ENCODE measurements around the gene CHST10. TPM values are rescaled to one million over a fixed set of nuclear protein-coding genes. Genes with fewer than 3 reads are reported as not detected.
"Not testable (repeated sequence)": the region's sequence is repeated elsewhere in the genome, so short reads cannot be mapped to it uniquely, and the experiment has no call there.

The CHST10 gene, protein sequence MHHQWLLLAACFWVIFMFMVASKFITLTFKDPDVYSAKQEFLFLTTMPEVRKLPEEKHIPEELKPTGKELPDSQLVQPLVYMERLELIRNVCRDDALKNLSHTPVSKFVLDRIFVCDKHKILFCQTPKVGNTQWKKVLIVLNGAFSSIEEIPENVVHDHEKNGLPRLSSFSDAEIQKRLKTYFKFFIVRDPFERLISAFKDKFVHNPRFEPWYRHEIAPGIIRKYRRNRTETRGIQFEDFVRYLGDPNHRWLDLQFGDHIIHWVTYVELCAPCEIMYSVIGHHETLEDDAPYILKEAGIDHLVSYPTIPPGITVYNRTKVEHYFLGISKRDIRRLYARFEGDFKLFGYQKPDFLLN
- 10 to 100 TPM; 10.9 to 14.5 TPM for total RNA-seq
- long read RNA-seq, transcript CHST10-201 (7 exons, 2,842 nt), result major isoform, 8 of 11 reads
- long read RNA-seq, partial matches to known transcripts, result 0 of 11 reads
- long read RNA-seq, other reads (novel, unspliced or antisense), result 3 of 11 reads

GRCh38 chr2:100416935-100417710 lies at the start of gene CHST10:
Gene CHST10 (minus strand): TSS chr2:100417668. CDS start chr2:100406675, 10,993 bp downstream.
- intact Hi-C loops (cut with DNase I), result no loop called here
- ATAC-seq (peak; percentile 97), DNase-seq (peak; percentile 71)

DNA sequence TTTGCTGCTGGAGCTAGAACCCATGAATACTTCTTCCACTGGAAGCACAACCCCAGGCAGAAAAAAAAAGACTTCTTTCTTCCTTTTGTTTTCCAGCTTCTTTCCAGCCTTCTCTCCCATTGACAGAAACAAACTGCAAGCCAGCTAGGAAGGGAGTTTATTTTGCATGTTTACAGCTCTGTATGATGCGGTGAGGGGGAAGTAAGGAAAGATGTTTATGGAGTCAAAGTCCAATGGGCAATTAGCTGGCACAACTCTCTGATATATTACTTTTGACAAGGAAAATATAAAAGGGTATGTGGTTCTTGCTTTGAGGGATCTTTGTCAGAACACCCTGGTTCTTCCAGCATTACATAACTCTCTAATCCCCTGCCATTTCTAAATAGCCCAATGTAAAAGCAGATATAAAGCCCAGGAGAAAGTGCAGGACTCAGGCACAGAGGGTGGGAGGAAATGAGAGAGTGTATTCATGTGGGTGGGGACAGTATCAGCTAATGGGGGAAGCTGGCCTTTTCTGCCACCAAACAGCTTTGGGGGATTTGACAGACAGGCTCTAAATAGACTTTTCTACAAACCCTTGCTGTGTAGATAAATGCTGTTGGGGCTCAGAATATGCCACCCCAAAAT lies 43.5 kb upstream of the CHST10 start:
- intact Hi-C loops (cut with DNase I), result loop anchor here in 1 of 2 donors (10.0 kb wide), 1 partner anchor 84 kb away; no protein-coding TSS in a partner anchor
- no peak for ATAC-seq
- no peak for DNase-seq

- DNase-seq; ATAC-seq; intact Hi-C loops (cut with DNase I): not testable (repeated sequence)
Observed at GRCh38 chr2:100456357-100456756, 38.9 kb upstream of the CHST10 start.

- DNase-seq (no peak), ATAC-seq (no peak)
- intact Hi-C loops (cut with DNase I), result no loop called here
Observed at GRCh38 chr2:100453853-100454252, 36.4 kb upstream of the CHST10 start.

GRCh38 chr2:100451734-100452133 lies 34.3 kb upstream of the CHST10 start:
- no peak for ATAC-seq

GRCh38 chr2:100451092-100451491 lies 33.6 kb upstream of the CHST10 start:
- intact Hi-C loops (cut with DNase I), result no loop called here
- no peak for ATAC-seq
- no peak for DNase-seq

More at GRCh38 chr2:100451734-100452133, 34.3 kb upstream of the CHST10 start:
- no peak for DNase-seq
- intact Hi-C loops (cut with DNase I), result no loop called here

GRCh38 chr2:100446696-100447095 lies 29.2 kb upstream of the CHST10 start:
- intact Hi-C loops (cut with DNase I), result no loop called here
- DNase-seq (no peak), ATAC-seq (no peak)

- intact Hi-C loops (cut with DNase I), result no loop called here
- DNase-seq, result no peak
- ATAC-seq, result no peak
Observed at GRCh38 chr2:100437751-100438150, 20.3 kb upstream of the CHST10 start.

DNA sequence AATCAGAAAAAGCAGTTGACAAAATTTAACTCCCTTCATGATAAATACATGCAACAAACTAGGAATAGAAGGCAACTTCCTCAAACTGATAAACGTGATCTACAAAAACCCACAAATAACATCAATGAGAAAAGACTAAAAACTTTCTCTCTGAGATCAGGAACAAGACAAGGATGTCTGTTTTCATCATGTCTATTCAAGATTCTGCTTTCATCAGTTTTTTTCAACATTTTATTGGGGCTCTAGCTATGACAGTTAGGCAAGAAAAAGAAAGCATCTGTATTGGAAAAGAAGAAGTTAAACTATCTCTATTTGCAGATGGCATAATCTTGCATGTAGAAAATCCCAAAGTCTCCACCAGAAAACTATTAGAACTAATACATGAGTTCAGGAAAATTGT lies 12.3 kb upstream of the CHST10 start:
- intact Hi-C loops (cut with DNase I), result loop anchor here in 1 of 2 donors (5.0 kb wide), 1 partner anchor 133 kb away; the partner anchor contains the start of gene PDCL3
- ATAC-seq (no peak), DNase-seq (no peak)

DNA sequence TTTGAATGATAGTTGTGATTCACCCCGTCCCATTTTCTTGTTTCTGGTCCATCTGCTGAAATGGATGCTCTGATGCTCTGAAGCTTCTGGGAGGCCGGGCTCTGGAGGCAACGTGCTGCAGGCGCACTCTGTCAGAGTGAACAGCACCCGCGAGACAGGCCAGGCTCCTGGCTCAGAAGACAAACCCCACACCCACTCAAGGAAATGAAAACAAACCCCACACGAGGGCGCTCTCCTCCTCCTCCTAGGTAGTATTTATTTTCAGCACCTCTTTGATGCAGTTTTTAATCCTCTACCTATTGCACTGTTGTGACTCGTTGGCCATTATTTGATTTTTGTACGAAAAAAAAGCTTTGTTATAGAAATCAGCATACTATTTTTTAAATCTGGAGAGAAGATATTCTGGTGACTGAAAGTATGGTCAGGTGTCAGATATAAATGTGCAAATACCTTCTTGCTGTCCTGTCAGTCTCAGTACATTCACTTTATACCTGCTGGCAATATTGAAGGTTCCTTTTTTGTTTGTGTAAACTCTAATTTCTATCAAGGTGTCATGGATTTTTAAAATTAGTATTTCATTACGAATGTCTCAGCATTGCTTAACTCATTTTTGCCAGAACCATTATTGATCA lies 10.3 kb upstream of the CHST10 start:
- ATAC-seq (peak; percentile 78), DNase-seq (peak; percentile 63)
- intact Hi-C loops (cut with DNase I), result loop anchor here in 1 of 2 donors (5.0 kb wide), 1 partner anchor 135 kb away; the partner anchor contains the start of gene PDCL3

- ATAC-seq (peak in 1 of 2 donors; percentile 17), DNase-seq (no peak)
- intact Hi-C loops (cut with DNase I), result loop anchor here in 1 of 2 donors (5.0 kb wide), 1 partner anchor 135 kb away; the partner anchor contains the start of gene PDCL3
Observed at GRCh38 chr2:100427111-100427510, 9.6 kb upstream of the CHST10 start.

- DNase-seq (no peak), ATAC-seq (no peak)
- intact Hi-C loops (cut with DNase I), result loop anchor here in 1 of 2 donors (5.0 kb wide), 1 partner anchor 136 kb away; the partner anchor contains the start of gene PDCL3
Observed at GRCh38 chr2:100426384-100426720, 8.9 kb upstream of the CHST10 start.

GRCh38 chr2:100425573-100426383 lies 8.3 kb upstream of the CHST10 start:
- ATAC-seq (no peak), DNase-seq (no peak)
- intact Hi-C loops (cut with DNase I), result loop anchor here in 1 of 2 donors (5.0 kb wide), 1 partner anchor 137 kb away; the partner anchor contains the start of gene PDCL3

GRCh38 chr2:100425107-100425506 lies 7.6 kb upstream of the CHST10 start:
- DNase-seq (no peak), ATAC-seq (no peak)
- intact Hi-C loops (cut with DNase I), result loop anchor here in 1 of 2 donors (5.0 kb wide), 1 partner anchor 137 kb away; the partner anchor contains the start of gene PDCL3

- intact Hi-C loops (cut with DNase I), result no loop called here
- DNase-seq (no peak), ATAC-seq (no peak)
Observed at GRCh38 chr2:100424277-100424875, 6.9 kb upstream of the CHST10 start.

DNA sequence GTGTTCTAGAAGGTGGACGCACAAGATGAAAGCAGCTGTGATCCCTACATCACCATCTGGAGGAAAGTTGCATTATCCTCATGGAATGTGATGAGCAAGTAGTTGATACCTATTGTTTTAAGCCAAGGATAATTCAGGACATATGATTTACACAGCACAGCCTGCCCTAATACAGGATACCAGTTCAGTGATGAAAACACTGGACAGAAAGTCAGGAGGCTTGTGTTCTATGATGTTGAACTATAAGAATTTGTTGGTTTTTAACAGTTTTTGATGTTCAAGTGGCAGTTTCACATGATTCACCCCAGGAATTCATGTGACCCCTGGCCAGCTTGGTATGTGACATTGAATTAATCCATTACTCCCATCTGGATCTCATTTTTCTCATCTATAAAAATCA lies 6.2 kb upstream of the CHST10 start:
- no peak for ATAC-seq
- intact Hi-C loops (cut with DNase I), result no loop called here

DNA sequence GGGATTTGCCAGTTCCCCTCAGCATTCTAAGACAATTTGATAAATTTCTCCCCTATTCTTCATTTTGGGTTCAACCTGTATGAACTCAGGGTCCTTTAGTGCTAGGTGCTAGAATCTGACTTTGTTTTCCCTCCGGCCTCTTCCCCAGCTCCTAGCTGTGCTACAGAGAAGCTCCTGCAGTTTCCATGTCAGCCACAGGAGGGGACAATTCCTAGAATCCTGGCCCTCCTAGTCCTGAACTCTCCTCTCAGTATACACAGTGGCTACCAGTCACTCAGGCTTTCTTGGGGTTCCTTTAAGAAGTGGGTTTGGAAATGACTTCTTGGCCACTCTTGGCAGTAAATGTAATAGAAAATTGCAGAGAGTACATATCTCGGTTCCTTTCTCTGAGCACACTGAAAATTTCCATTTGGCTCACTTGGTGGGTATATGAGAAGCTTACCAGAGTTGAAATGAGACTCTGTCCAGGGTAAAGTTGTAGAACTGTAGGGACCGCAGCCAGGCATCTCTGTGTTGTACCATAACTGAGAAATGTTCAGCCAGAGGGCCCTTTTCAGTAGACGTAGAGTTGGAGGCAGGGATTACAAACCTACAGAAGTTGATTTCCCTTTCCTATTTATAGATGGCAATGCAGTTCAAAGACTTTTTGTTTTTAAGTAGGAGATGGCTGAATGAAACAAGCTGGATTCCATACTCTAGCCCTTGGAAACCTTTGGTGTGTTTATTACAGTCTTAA lies 5.0 kb upstream of the CHST10 start:
- DNase-seq, result no peak
- peak in 1 of 2 donors; percentile 42 for ATAC-seq
- intact Hi-C loops (cut with DNase I), result no loop called here

More for the DNA sequence above, 6.2 kb upstream of the CHST10 start:
- no peak for DNase-seq
